Stromal cell of bone marrow (primary cell): ENCODE data around the gene HDAC4.

Experiments used
- DNase-seq: peaks from one replicate; pipeline ENCODE4 v3.0.0-alpha.2; 2012; ENCODE audit warnings: low read depth

HDAC4 gene

GRCh38 chr2:239279508-239280295 lies 121.1 kb downstream of the HDAC4 start:
- no peak for DNase-seq

GRCh38 chr2:239278941-239279365 lies 121.9 kb downstream of the HDAC4 start:
- DNase-seq, result peak; percentile 85

GRCh38 chr2:239278361-239278760 lies 122.5 kb downstream of the HDAC4 start:
- DNase-seq, result no peak

GRCh38 chr2:239277401-239278085 lies 123.3 kb downstream of the HDAC4 start:
- no peak for DNase-seq

GRCh38 chr2:239276851-239277250 lies 124.0 kb downstream of the HDAC4 start:
- DNase-seq, result no peak

- DNase-seq, result peak; percentile 48
Observed at GRCh38 chr2:239275847-239276831, 124.7 kb downstream of the HDAC4 start.

- DNase-seq, result peak; percentile 99
Observed at GRCh38 chr2:239275044-239275685, 125.7 kb downstream of the HDAC4 start.

- peak; percentile 71 for DNase-seq
Observed at GRCh38 chr2:239274391-239275043, 126.3 kb downstream of the HDAC4 start.

GRCh38 chr2:239273280-239274234 lies 127.3 kb downstream of the HDAC4 start:
- no peak for DNase-seq

GRCh38 chr2:239272626-239273025 lies 128.2 kb downstream of the HDAC4 start:
- no peak for DNase-seq

- no peak for DNase-seq
Observed at GRCh38 chr2:239271882-239272281, 128.9 kb downstream of the HDAC4 start.

GRCh38 chr2:239271471-239271870 lies 129.3 kb downstream of the HDAC4 start:
- DNase-seq, result no peak

GRCh38 chr2:239269916-239270315 lies 130.9 kb downstream of the HDAC4 start:
- DNase-seq, result no peak

- DNase-seq, result no peak
Observed at GRCh38 chr2:239269173-239269885, 131.5 kb downstream of the HDAC4 start.

- DNase-seq, result no peak
Observed at GRCh38 chr2:239268549-239268948, 132.3 kb downstream of the HDAC4 start.

- DNase-seq, result no peak
Observed at GRCh38 chr2:239268082-239268481, 132.7 kb downstream of the HDAC4 start.

- DNase-seq, result peak; percentile 71
Observed at GRCh38 chr2:239267288-239267951, 133.4 kb downstream of the HDAC4 start.

- DNase-seq, result no peak
Observed at GRCh38 chr2:239266779-239267287, 134.0 kb downstream of the HDAC4 start.

GRCh38 chr2:239266434-239266766 lies 134.4 kb downstream of the HDAC4 start:
- no peak for DNase-seq
